GM12892 (cell line): ENCODE results near the gene PRKCZ.

Source experiments
- POLR2A ChIP-seq: IDR thresholded peaks from 2 replicates; pipeline ENCODE4 v1.6.1; 2011; ENCODE audit warnings: low read depth, low read length, control low read depth
- POLR2AphosphoS5 ChIP-seq: IDR thresholded peaks from 2 replicates; pipeline ENCODE4 v1.6.1; 2011; ENCODE audit warnings: low read depth, low read length, control low read depth
- TAF1 ChIP-seq: IDR thresholded peaks from 2 replicates; pipeline ENCODE4 v1.6.1; 2011; ENCODE audit warnings: low read depth, mild to moderate bottlenecking, control low read depth, low read length, borderline replicate concordance

DNA sequence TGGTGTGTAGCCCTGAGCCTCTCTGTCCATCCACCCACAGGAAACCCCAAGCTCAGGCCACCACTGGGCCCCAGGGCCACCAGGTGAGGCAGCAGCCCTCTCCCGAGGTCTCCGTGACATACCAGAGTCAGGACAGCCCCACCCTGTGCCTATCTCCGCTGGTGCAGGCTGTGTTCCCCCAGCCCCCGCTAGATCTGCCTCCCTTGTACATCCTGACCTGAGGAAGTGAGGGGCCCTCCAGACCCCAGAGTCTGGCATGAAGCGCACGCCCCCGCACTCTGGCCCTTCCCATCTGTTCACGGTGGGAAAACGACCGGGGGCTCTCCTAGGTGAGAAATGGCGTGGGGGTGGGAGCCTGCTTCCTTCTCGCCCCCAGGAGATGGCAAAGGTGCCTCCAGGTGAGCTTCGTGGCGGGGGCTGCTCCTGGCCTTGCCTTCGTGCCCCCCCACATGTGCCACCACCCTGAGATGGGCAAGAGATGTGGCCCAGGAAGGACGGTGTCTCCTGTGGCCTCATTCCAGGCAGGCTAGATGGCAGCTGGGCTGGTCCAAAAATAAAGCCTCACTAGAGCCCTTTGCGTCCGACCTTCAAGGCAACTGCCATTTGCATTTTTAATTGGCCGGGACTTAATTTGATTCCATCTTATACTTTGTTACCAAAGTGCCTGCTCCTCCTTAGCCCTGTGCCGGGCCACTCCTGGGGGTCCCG is 28.0 kb upstream of the PRKCZ start:
- no peak for TF ChIP-seq TAF1
- TF ChIP-seq POLR2A = no peak
- no peak for TF ChIP-seq POLR2AphosphoS5
